HG03066 (cell line): Measurements from ENCODE around the gene SLC1A3.

Experiments
- ATAC-seq: cut with Tn5 transposase; IDR thresholded peaks from one replicate; pipeline ENCODE4 v1.9.1; 2021; ENCODE audit warnings: low read depth; ENCODE audit not compliant: unreplicated experiment

Gene SLC1A3

GRCh38 chr5:36682499-36682898 lies 76.1 kb downstream of the SLC1A3 start:
- ATAC-seq = no peak

GRCh38 chr5:36683821-36684434 lies 77.5 kb downstream of the SLC1A3 start:
- no peak for ATAC-seq

GRCh38 chr5:36685631-36686288 lies 79.4 kb downstream of the SLC1A3 start:
- no peak for ATAC-seq

GRCh38 chr5:36686881-36687280 lies 80.5 kb downstream of the SLC1A3 start:
- no peak for ATAC-seq

- no peak for ATAC-seq
Observed at GRCh38 chr5:36688722-36689121, 82.3 kb downstream of the SLC1A3 start.

GRCh38 chr5:36689225-36689624 lies 82.8 kb downstream of the SLC1A3 start:
- no peak for ATAC-seq

- peak; percentile 72 for ATAC-seq
Observed at GRCh38 chr5:36690041-36690961, 83.9 kb downstream of the SLC1A3 start.

- ATAC-seq = no peak
Observed at GRCh38 chr5:36691226-36691625, 84.8 kb downstream of the SLC1A3 start.

- ATAC-seq = no peak
Observed at GRCh38 chr5:36691696-36692371, 85.4 kb downstream of the SLC1A3 start.

- peak; percentile 61 for ATAC-seq
Observed at GRCh38 chr5:36692791-36693763, 86.7 kb downstream of the SLC1A3 start.

GRCh38 chr5:36694351-36694750 lies 87.9 kb downstream of the SLC1A3 start:
- no peak for ATAC-seq

- ATAC-seq = no peak
Observed at GRCh38 chr5:36696059-36696673, 89.8 kb downstream of the SLC1A3 start.

- no peak for ATAC-seq
Observed at GRCh38 chr5:36698031-36698430, 91.6 kb downstream of the SLC1A3 start.

- peak; percentile 98 for ATAC-seq
Observed at GRCh38 chr5:36701085-36701698, 94.8 kb downstream of the SLC1A3 start.

- ATAC-seq = no peak
Observed at GRCh38 chr5:36703245-36703860, 96.9 kb downstream of the SLC1A3 start.

- no peak for ATAC-seq
Observed at GRCh38 chr5:36704131-36704530, 97.7 kb downstream of the SLC1A3 start.

- ATAC-seq = no peak
Observed at GRCh38 chr5:36705055-36705454, 98.6 kb downstream of the SLC1A3 start.

GRCh38 chr5:36706662-36707061 lies 100.3 kb downstream of the SLC1A3 start:
- no peak for ATAC-seq
